GM21737 (cell line): ENCODE data around the gene YTHDC2.
A peak's percentile ranks its signal among the peaks of the same experiment; 100 is the strongest.

ENCODE experiments used
- ATAC-seq: cut with Tn5 transposase; IDR thresholded peaks from one replicate; pipeline ENCODE4 v1.9.1; 2021; ENCODE audit warnings: mild to moderate bottlenecking, moderate library complexity; ENCODE audit not compliant: unreplicated experiment

YTHDC2 gene

DNA sequence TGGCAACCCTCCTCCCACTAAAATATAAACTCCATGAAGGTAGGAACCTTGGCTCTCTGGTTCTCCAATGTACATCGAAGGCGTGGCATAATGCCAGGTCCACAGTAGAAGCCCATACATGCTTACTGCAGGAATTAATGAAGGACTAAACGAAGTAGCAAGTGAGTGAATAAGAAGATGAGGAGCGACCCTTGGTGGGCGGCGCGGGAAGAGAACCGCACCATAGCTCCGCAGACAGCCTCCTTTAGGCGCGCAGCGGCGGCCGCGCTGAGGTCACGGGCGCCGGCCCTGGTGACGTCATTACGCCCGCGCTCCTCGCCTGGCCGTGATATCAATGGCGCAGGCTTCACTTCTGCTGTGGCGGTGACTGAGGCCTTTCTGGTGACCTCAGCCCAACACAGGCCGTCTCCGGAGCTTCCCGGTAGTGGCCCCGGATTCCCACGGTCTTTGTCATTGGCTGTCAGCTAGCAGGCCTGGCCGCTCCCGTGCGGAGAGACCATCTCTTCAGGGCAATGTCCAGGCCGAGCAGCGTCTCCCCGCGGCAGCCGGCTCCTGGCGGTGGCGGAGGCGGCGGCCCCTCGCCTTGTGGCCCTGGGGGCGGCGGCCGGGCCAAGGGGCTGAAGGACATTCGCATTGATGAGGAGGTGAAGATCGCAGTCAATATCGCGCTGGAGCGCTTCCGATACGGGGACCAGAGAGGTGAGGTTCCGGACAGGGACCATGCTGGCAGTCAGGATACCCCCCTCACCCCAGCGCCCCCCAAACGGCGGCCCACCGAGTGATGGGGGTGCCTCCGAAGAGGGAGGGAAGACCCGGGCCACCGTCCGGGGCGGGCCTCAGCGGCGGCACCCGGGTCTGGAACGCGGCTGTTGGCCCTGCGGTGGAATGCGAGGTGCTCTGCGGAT lies at the start of gene YTHDC2:
Gene YTHDC2, plus strand, starts transcription at position 311 of the 905 bp plus-strand sequence. Its CDS starts 202 bp downstream, at position 513.
- peak; percentile 98 for ATAC-seq

- no peak for ATAC-seq
Observed at GRCh38 chr5:113474100-113474728, 39.3 kb upstream of the YTHDC2 start.

DNA sequence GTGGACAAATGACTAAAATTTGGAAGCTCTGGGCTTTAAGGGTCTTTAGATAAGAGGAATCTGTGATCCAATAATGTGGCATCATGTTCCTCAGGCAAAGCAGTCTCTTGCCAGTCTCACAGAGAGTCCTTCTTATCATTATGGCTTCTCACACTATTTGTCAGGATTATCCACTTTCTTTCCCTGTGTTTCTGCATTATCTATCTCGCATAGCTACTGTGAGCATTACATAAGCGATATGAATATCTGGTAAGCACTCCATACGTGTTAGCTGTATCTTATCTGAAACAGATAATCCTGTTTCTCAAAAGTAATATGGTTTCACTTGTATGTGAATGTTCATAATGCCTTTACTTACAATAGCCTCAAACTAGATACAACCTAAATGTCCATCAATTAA lies 34.8 kb upstream of the YTHDC2 start:
- no peak for ATAC-seq

- no peak for ATAC-seq
Observed at GRCh38 chr5:113480243-113480642, 33.3 kb upstream of the YTHDC2 start.

GRCh38 chr5:113487416-113487780 lies 26.1 kb upstream of the YTHDC2 start:
- no peak for ATAC-seq

DNA sequence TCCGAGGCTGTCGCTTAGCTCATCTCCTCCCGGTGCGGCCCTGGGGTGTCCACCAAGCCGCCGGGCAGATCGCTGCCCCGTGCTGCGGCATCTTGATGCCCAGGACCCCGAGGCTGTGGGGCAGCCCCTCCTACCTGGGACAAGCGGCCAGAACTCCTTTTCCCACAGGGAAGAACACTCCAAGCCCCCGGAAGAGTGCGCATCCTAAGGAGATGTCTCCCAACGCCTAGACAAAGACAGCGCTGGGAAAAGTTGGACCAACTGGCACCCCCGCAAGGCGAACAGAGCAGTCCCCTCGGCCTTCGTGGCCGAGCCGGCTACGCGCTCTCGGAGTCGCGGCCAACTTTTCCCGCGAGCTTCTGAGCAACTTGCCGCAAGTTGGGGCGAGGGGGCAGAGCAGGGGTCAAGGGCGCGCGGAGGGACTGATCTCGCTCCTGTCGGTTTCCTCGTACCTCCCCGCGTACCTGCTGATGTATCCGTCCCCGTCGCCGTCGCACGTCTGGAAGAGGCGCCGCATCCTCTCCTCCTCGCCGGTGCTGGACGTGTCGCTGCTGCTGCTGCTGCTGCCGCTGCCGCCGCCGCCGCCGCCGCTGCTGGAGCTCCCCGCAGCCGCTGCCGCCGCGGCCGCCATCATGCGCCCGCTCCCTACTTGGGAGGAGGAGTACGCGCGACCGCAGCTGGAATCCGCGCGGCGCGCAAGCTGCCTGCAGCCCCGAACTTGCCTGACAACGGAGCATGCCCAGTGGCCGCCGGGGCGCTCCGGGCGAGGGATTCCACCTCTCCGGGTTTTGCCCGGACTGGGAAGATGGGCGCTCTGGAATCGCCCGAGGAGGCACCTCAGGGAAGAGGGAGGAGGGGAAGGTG lies 25.5 kb upstream of the YTHDC2 start, which contains the start of gene MCC:
Gene MCC, minus strand, starts transcription at position 673 of the 864 bp plus-strand sequence.
- ATAC-seq: no peak

DNA sequence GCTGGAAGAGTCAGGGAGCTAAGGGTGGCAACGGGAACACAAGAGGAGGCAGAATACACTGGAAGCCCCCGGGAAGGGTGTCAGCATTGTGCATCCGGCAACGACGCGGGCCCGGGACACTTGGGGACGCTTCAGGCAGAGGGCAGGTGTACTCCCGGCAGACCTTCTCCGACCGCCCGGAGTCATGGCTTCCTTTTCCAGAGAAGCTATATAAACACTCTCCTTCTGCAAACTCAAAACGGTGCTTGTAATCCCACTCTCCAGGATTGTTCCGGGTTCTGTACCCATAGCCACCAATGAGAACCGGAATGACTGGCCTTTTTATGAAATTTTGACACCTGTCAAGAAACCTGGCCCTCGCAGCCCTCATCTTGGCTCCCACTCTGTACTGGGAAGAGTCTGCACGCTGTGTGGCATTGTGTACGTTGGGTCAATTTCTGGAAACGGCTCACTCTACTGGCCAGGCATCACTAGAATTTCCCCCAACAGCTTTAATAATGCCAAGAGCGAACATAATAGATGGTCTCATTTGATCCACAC lies 24.8 kb upstream of the YTHDC2 start:
- ATAC-seq: no peak

DNA sequence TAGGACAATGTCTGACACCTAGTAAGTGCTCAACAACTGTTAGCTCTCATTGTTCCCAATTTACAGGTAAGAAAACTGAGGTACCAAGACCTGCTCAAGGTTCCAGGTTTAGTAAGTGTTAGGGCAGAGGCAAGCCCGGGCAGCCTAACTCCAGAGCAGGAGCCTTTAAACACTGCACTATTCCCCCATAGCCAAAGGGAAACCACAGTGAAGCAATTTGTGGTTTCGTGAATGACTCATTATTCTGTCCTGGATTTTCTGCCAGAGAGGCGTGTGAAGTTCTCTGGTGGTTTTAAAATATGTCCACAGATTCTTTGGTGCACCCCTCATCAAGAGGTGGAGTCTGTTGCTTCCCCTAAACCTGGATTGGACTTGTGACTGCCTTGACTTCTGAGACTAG lies 24.2 kb upstream of the YTHDC2 start:
- no peak for ATAC-seq

DNA sequence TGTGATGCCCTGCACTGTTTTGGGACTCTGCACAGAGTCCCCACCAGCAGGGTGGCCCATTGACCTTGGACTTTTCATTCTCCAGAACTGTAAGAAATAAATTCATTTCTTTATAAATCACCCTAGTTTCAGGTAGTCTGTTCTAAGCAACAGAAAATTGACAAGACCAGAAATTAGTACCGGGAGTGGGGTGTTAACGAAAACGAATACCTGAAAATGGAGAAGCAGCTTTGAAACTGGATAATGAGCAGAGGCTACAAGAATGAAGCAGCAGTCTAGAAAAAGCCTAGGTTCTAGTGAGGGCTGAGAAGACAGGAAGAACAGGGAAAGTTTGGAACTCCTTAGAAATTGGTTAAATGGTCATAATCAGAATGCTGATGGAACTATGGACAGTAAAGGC lies 23.2 kb upstream of the YTHDC2 start:
- ATAC-seq: no peak

DNA sequence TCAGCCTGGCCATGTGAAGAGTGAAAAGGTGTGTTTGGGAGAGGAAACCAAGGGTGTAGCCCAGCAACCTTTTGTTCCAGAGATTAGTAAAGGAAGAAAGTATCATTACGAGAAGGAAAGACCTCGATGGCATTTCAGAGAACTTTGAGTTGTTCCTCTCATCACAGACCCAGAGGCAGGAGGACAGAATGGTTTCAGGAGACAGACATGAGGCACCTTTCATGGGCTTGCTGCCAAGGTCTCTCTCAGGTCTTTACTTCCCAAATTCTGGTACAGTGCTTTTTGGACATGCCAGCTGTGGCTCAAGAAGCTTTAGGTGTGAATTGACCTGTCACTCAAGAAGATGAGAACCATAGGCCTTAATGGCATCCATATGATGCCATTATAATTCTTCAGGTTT lies 22.5 kb upstream of the YTHDC2 start:
- ATAC-seq: no peak

GRCh38 chr5:113493446-113493845 lies 20.0 kb upstream of the YTHDC2 start:
- ATAC-seq: no peak

- no peak for ATAC-seq
Observed at GRCh38 chr5:113495422-113495841, 18.1 kb upstream of the YTHDC2 start.

DNA sequence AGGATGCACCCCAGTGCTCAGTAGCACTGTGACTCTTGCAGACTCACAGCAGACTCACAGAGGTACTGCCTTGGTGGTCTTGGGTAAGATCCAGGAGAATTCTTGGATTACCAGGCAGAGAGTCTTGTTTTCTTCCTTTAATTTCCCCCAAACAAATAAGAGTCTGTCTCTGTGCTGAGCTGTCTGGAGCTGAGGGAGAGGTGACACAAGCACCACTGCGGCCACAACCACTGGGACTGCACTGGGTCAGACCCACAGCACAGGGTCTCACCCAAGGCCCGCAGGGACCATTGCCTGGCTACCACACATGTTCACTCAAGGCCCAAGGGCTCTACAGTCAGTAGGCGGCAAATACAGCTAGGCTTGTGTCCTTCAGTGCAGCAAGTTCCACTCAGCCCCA lies 11.4 kb upstream of the YTHDC2 start:
- no peak for ATAC-seq

GRCh38 chr5:113503146-113503545 lies 10.3 kb upstream of the YTHDC2 start:
- no peak for ATAC-seq

DNA sequence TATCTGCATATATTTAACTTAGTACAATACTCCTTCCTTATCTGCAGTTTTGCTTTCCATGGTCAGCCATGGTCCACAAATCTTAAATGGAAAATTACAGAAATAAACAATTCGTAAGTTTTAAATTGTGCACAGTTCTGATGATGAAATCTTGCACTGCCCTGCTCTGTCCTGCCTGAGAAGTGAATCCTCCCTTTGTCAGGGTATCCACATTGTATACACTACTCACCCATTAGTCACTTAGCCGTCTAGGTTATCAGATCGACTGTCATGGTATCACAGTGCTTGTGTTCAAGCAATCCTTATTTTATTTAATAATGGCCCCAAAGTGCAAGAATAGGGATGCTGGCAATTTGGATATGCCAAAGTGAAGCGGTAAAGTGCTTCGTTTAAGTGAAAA lies 8.3 kb upstream of the YTHDC2 start:
- no peak for ATAC-seq

DNA sequence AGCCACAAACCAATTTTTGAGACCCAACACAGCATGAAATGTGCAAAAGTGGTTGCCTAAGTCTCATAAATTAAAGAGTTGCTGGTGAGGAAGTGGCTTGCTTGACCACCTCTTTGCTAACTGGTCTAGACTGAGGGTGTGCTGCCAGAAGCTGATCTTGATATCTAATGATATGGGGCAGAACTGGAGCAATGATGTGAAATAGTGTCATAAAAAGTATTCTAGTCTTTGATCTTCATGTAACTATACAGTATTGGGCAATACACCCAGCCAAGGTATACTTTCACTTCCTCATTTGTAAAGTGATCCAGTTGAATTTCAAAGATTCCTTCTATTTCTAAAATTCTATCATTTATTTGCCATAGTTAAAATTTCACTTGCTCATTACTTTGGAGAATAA lies 5.9 kb upstream of the YTHDC2 start:
- ATAC-seq: no peak

GRCh38 chr5:113508756-113509155 lies 4.7 kb upstream of the YTHDC2 start:
- ATAC-seq: no peak

DNA sequence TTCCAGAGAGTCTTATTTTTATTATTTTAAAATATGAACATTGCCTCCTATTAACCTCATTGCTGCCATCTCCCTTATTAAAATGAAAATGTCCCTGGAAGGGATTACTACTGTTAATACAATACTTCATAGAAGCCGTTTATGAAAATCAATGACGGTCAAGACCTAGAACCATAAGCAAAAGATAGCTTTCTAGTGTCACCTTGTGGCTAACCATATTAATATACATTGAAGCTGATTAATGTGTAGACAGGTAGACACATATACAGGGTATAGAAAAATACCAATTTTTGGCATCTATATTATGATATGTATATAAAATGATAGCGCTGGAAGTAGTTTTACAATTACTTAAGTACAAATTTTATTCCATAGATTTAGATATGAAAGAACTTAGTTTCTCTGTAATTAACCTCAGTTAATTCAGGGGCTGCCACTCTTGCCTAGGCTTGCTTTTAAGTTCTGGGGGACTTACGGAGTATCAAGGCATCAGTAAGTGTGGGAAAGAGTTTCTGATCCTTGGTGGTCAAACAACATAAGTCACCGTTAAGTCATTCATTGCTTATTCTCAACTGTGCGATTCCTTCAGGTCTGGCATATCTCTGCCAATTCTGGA lies 2.5 kb upstream of the YTHDC2 start:
- ATAC-seq: no peak

DNA sequence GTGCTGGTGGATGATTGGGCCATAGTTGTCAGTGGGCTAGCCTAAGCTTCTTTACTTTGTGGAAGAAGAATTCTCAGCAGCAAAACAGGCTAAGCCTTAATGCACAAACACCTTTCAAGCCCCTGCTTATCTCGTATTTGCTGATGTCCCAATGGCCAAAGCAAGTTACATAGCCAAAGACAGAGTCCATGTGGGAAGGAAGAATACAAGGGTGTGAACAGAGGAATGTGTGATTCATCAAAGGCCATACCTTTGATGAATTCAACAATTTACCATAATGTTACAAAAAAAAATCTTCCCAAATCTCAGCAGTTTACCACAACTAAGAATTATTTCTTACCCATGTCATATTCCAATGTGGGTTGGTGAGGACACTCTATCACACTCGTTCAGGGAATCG lies 1.2 kb upstream of the YTHDC2 start:
- no peak for ATAC-seq

DNA sequence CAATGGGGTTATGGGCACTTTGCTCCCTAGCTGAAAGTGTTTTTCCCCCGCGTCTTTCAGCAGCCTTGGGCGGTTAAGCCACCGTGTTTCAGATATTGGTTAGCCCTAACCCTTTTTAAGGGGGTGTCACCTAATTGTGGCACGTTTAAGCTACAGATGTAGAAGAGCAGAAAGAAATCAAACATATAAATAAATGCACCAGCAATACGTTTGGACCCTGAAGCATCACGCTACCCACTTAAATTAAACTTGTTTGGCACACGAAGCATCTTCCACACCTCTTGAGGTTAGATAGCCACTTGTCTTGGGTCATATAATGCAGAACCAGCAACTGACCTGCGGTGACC lies 768 bp downstream of the YTHDC2 start:
- no peak for ATAC-seq

DNA sequence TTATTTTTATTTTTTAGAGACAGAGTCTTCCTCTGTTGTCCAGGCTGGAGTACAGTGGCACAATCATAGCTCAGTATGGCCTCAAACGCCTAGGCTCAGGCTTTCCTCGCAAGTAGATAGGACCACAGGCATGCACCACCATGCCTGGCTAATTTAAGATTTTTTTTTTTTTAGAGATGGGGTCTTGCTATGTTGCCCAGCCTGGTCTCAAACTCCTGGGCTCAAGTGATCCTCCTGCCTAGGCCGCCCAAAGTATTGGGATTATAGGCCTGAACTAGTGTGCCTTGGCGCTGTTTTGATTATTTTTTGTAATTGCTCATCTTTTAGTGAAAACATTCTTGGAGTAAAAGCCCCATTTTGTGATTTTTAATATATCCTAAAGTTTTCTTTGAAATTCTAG lies 5.4 kb downstream of the YTHDC2 start:
- no peak for ATAC-seq
